ENCODE results near the gene ADAMTS4. TPM values are rescaled to one million over a fixed set of nuclear protein-coding genes. Genes with fewer than 3 reads are reported as not detected.

Gene ADAMTS4
- total RNA-seq, 1 donor from 2014 or later: 2.7 TPM

GRCh38 chr1:161157867-161158266 is 41.0 kb downstream of the ADAMTS4 start:
- H3K36me3 ChIP-seq (ENCODE audit: insufficient read depth, low read length): peaks cover 14% of the 10 kb centered on the region
- no peaks in the 10 kb centered on the region for H3K27me3 Mint-ChIP-seq (ENCODE audit: low read depth, unreplicated experiment)
- H3K9me3 Mint-ChIP-seq (ENCODE audit: unreplicated experiment): no peaks in the 10 kb centered on the region
- H2AFZ ChIP-seq (ENCODE audit: low read depth, low read length): no peak overlapping the region
- peaks cover 18% of the 10 kb centered on the region for H3K4me1 ChIP-seq (ENCODE audit: insufficient read depth, low read length)
- peaks cover 46% of the 10 kb centered on the region for H3K79me2 ChIP-seq (ENCODE audit: insufficient read depth, low read length)
- no peaks in the 10 kb centered on the region for H3K9me3 ChIP-seq (ENCODE audit: insufficient read depth, low read depth, low read length)
- H3K27me3 ChIP-seq (ENCODE audit: insufficient read depth, low read length): no peaks in the 10 kb centered on the region
- no peak overlapping the region for H3K27ac ChIP-seq (ENCODE audit: low read depth, low read length)
- DNase-seq (ENCODE audit: low read depth) (no peak), FAIRE-seq (no peak)
- peak overlapping the region; percentile 66 for H3K4me3 Mint-ChIP-seq (ENCODE audit: unreplicated experiment)
- H3K27ac Mint-ChIP-seq (ENCODE audit: unreplicated experiment): peak overlapping the region; percentile 75
- no peak overlapping the region for H3K4me2 ChIP-seq (ENCODE audit: low read length)
- TF ChIP-seq EZH2 (IDR thresholded peaks at IDR 0.05; ENCODE audit: insufficient read depth, low read length): no peak
- TF ChIP-seq CTCF (IDR thresholded peaks at IDR 0.05; ENCODE audit: insufficient read depth, low read depth, low read length): no peak
- H4K20me1 ChIP-seq (ENCODE audit: insufficient read depth, low read length): no peaks in the 10 kb centered on the region
- H3K36me3 Mint-ChIP-seq (ENCODE audit: low read depth, unreplicated experiment): peaks cover 4% of the 10 kb centered on the region
- H3K9ac ChIP-seq (ENCODE audit: low read length): no peak overlapping the region
- H3K4me1 Mint-ChIP-seq (ENCODE audit: low read depth, unreplicated experiment): peaks cover 19% of the 10 kb centered on the region
- H3K4me3 ChIP-seq (ENCODE audit: insufficient read depth, low read depth, low read length): no peak overlapping the region

- Histone ChIP-seq H3K9me3 (ENCODE audit: insufficient read depth, low read depth, low read length) (no peaks in the 10 kb centered on the region), H2AFZ (ENCODE audit: low read depth, low read length) (peak within 1 kb of the TSS; percentile 97), H3K36me3 (ENCODE audit: insufficient read depth, low read length) (peaks cover 14% of the 10 kb centered on the region), H3K27ac (ENCODE audit: low read depth, low read length) (peak within 1 kb of the TSS; percentile 98), H3K4me3 (ENCODE audit: insufficient read depth, low read depth, low read length) (peak within 1 kb of the TSS; percentile 97), H3K27me3 (ENCODE audit: insufficient read depth, low read length) (no peaks in the 10 kb centered on the region), H3K9ac (ENCODE audit: low read length) (peak within 1 kb of the TSS; percentile 99), H3K79me2 (ENCODE audit: insufficient read depth, low read length) (peaks cover 18% of the 10 kb centered on the region), H3K4me2 (ENCODE audit: low read length) (peak within 1 kb of the TSS; percentile 86), H3K4me1 (ENCODE audit: insufficient read depth, low read length) (peaks cover 7% of the 10 kb centered on the region), H4K20me1 (ENCODE audit: insufficient read depth, low read length) (no peaks in the 10 kb centered on the region)
- no peaks in the 10 kb centered on the region for H3K27me3 Mint-ChIP-seq (ENCODE audit: low read depth, unreplicated experiment)
- TF ChIP-seq EZH2 (IDR thresholded peaks at IDR 0.05; ENCODE audit: insufficient read depth, low read length): no peak
- TF ChIP-seq CTCF (IDR thresholded peaks at IDR 0.05; ENCODE audit: insufficient read depth, low read depth, low read length): no peak
- peak within 1 kb of the TSS; percentile 100 for H3K27ac Mint-ChIP-seq (ENCODE audit: unreplicated experiment)
- H3K4me1 Mint-ChIP-seq (ENCODE audit: low read depth, unreplicated experiment): no peaks in the 10 kb centered on the region
- H3K4me3 Mint-ChIP-seq (ENCODE audit: unreplicated experiment): peak within 1 kb of the TSS; percentile 93
- H3K9me3 Mint-ChIP-seq (ENCODE audit: unreplicated experiment): no peaks in the 10 kb centered on the region
- DNase-seq (ENCODE audit: low read depth): peak; percentile 89
- H3K36me3 Mint-ChIP-seq (ENCODE audit: low read depth, unreplicated experiment): peaks cover 4% of the 10 kb centered on the region
- no peak for FAIRE-seq
Observed at GRCh38 chr1:161153682-161154337, 45.0 kb downstream of the ADAMTS4 start, which contains the start of gene UFC1. TSS of gene UFC1 (plus strand) at chr1:161153978. CDS start at chr1:161153998, 20 bp downstream.

- H3K4me2 ChIP-seq (ENCODE audit: low read length): peak overlapping the region; percentile 86
- H3K4me3 ChIP-seq (ENCODE audit: insufficient read depth, low read depth, low read length): peak overlapping the region; percentile 97
- no peaks in the 10 kb centered on the region for H4K20me1 ChIP-seq (ENCODE audit: insufficient read depth, low read length)
- H3K4me1 Mint-ChIP-seq (ENCODE audit: low read depth, unreplicated experiment): no peaks in the 10 kb centered on the region
- DNase-seq (ENCODE audit: low read depth): no peak
- peaks cover 4% of the 10 kb centered on the region for H3K36me3 Mint-ChIP-seq (ENCODE audit: low read depth, unreplicated experiment)
- peak overlapping the region; percentile 97 for H2AFZ ChIP-seq (ENCODE audit: low read depth, low read length)
- peaks cover 18% of the 10 kb centered on the region for H3K79me2 ChIP-seq (ENCODE audit: insufficient read depth, low read length)
- peak overlapping the region; percentile 99 for H3K9ac ChIP-seq (ENCODE audit: low read length)
- no peak overlapping the region for H3K27ac ChIP-seq (ENCODE audit: low read depth, low read length)
- TF ChIP-seq EZH2 (IDR thresholded peaks at IDR 0.05; ENCODE audit: insufficient read depth, low read length) (no peak), CTCF (IDR thresholded peaks at IDR 0.05; ENCODE audit: insufficient read depth, low read depth, low read length) (no peak)
- FAIRE-seq: no peak
- H3K9me3 Mint-ChIP-seq (ENCODE audit: unreplicated experiment): no peaks in the 10 kb centered on the region
- no peaks in the 10 kb centered on the region for H3K27me3 Mint-ChIP-seq (ENCODE audit: low read depth, unreplicated experiment)
- H3K36me3 ChIP-seq (ENCODE audit: insufficient read depth, low read length): peaks cover 11% of the 10 kb centered on the region
- H3K27me3 ChIP-seq (ENCODE audit: insufficient read depth, low read length): no peaks in the 10 kb centered on the region
- peak overlapping the region; percentile 74 for H3K4me3 Mint-ChIP-seq (ENCODE audit: unreplicated experiment)
- H3K4me1 ChIP-seq (ENCODE audit: insufficient read depth, low read length): peaks cover 5% of the 10 kb centered on the region
- peak overlapping the region; percentile 100 for H3K27ac Mint-ChIP-seq (ENCODE audit: unreplicated experiment)
- no peaks in the 10 kb centered on the region for H3K9me3 ChIP-seq (ENCODE audit: insufficient read depth, low read depth, low read length)
Observed at GRCh38 chr1:161153176-161153575, 45.7 kb downstream of the ADAMTS4 start.
